Measurements from ENCODE around the gene PCDH12.
A peak's percentile ranks its signal among the peaks of the same experiment; 100 is the strongest.

PCDH12 gene

DNA sequence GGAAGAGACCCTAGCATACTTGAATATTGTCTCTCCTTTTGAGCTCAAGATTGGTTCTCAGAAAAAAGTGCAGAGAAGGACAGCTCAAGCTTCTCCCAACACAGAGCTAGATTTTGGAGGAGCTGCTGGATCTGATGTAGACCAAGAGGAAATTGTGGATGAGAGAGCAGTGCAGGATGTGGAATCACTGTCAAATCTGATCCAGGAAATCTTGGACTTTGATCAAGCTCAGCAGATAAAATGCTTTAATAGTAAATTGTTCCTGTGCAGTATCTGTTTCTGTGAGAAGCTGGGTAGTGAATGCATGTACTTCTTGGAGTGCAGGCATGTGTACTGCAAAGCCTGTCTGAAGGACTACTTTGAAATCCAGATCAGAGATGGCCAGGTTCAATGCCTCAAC, 20.4 kb upstream of the PCDH12 start:
- no peak overlapping the region for H3K4me3 ChIP-seq (ENCODE audit: low read length)
- TF ChIP-seq ZNF274 (IDR thresholded peaks at IDR 0.05; ENCODE audit: low read depth, low read length) = no peak

- H3K4me3 ChIP-seq (ENCODE audit: low read length) = no peak overlapping the region
- TF ChIP-seq ZNF274 (IDR thresholded peaks at IDR 0.05; ENCODE audit: low read depth, low read length) = no peak
These were observed 18.2 kb upstream of the PCDH12 start for GRCh38 chr5:141976176-141976575.

DNA sequence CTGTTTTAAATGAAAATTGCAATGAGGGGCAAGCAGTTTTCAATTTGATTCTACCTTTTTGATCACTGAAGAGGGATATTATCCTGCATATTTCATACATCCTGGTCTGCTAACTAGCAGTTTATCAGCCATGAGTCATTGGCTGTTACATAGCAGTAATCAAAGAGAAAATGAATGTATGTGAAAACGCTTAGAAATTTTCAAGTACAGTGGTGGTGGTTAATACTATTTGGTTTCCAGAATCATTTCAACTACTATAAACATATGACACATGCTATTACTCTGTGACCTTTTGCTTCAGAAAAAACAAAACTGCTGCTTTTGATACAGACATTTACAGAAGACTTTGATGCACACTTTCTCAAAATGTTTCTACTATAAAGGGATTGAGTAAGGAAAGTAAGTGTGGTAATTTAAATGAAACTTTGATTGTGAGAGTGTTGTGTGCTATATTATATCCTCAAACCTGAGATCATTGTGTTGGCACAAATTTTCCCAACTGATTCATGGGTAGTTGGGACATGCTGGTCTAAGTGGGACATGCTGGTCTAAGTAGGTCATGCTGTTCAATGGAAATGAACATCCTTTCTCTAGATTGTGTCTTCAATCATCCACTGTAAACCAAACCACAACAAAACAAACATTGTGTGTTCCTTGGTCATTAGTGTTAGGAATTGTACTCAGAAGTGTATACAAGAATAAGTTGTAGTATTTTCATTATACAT, 16.0 kb upstream of the PCDH12 start:
- no peak for TF ChIP-seq ZNF274 (IDR thresholded peaks at IDR 0.05; ENCODE audit: low read depth, low read length)
- no peak overlapping the region for H3K4me3 ChIP-seq (ENCODE audit: low read length)

GRCh38 chr5:141969783-141970771, 12.1 kb upstream of the PCDH12 start:
- H3K4me3 ChIP-seq (ENCODE audit: low read length) = peak overlapping the region; percentile 100
- no peak for TF ChIP-seq ZNF274 (IDR thresholded peaks at IDR 0.05; ENCODE audit: low read depth, low read length)

- TF ChIP-seq ZNF274 (IDR thresholded peaks at IDR 0.05; ENCODE audit: low read depth, low read length) = no peak
- peak within 1 kb of the TSS; percentile 100 for H3K4me3 ChIP-seq (ENCODE audit: low read length)
These were observed 11.1 kb upstream of the PCDH12 start, which contains the start of gene RNF14 for GRCh38 chr5:141968914-141969608. RNF14 (plus strand) TSS chr5:141969105; CDS start chr5:141973589, 4,484 bp downstream.

DNA sequence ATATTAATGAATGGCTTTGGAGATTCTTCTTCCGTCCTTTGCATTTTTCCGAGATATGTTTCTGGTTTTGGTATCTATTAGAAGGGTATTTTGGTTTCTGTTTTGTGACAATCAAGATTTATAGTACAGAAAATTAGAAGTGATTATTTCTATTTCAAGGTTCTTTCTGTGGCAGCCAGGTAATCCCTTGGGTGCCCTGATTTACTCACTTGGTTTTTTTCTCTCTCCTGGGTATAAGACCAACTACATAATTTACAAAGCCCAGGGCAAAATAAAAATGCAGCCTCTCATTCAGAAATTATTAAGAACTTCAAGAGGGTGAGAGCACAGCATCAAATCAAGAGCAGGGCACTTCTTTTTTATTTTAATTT, 8.9 kb upstream of the PCDH12 start:
- H3K4me3 ChIP-seq (ENCODE audit: low read length) = no peak overlapping the region
- TF ChIP-seq ZNF274 (IDR thresholded peaks at IDR 0.05; ENCODE audit: low read depth, low read length) = no peak

DNA sequence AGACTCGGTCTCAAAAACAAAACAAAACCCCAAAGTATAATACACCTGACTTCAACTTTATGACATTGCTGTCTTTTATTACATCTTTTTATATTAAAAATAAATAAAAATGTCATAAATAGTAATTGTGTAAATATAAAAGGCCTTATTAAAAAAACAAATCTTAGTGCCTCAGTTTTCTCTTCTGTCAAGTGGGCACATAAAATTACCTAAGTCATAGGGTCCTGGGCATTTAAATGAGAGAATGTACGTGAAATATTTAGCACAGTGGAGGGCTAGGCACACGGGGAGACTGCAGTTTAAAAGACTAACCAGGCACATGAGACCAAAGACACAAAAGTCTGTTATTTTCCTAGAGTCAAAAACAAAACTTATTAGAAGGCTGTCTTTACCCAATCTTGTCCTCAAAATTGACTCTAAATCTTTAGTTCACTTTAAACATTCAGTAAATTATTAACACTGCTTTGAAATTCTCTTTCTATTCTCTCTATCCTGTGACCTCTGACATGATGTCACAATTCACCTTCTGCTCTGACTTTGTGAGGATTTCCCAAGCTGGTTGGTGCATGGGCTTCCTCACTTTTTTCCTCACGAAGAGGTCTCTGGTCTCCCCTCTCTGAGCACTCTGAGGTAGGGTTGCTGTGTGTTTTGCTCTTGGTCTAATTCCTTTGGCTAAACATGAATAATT, 8.4 kb upstream of the PCDH12 start:
- no peak overlapping the region for H3K4me3 ChIP-seq (ENCODE audit: low read length)
- TF ChIP-seq ZNF274 (IDR thresholded peaks at IDR 0.05; ENCODE audit: low read depth, low read length) = no peak

DNA sequence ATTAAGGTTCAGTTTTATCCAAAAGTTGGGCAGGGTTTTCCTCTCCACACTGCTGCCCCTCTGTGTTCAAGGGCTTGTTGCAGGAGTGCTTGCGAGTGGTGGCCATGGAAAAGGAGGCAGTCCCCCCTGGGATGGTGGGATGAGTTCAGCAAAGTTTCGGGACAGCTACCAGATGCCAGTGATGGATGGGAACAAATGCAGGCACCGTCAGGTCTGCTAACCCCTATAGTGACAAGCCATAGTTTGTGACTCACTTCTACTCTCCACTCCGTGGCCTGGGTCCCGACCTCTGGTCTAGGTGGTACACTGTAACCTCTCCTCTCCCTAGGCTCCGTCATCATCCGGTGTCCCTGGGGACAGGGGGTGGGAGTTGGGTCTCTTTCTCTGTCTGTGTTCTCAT, 7.1 kb upstream of the PCDH12 start:
- H3K4me3 ChIP-seq (ENCODE audit: low read length) = no peak overlapping the region
- no peak for TF ChIP-seq ZNF274 (IDR thresholded peaks at IDR 0.05; ENCODE audit: low read depth, low read length)

GRCh38 chr5:141963701-141964100, 5.7 kb upstream of the PCDH12 start:
- no peak for TF ChIP-seq ZNF274 (IDR thresholded peaks at IDR 0.05; ENCODE audit: low read depth, low read length)
- no peak overlapping the region for H3K4me3 ChIP-seq (ENCODE audit: low read length)

- no peak for TF ChIP-seq ZNF274 (IDR thresholded peaks at IDR 0.05; ENCODE audit: low read depth, low read length)
- no peak overlapping the region for H3K4me3 ChIP-seq (ENCODE audit: low read length)
These were observed 3.5 kb upstream of the PCDH12 start for GRCh38 chr5:141961466-141961865.

DNA sequence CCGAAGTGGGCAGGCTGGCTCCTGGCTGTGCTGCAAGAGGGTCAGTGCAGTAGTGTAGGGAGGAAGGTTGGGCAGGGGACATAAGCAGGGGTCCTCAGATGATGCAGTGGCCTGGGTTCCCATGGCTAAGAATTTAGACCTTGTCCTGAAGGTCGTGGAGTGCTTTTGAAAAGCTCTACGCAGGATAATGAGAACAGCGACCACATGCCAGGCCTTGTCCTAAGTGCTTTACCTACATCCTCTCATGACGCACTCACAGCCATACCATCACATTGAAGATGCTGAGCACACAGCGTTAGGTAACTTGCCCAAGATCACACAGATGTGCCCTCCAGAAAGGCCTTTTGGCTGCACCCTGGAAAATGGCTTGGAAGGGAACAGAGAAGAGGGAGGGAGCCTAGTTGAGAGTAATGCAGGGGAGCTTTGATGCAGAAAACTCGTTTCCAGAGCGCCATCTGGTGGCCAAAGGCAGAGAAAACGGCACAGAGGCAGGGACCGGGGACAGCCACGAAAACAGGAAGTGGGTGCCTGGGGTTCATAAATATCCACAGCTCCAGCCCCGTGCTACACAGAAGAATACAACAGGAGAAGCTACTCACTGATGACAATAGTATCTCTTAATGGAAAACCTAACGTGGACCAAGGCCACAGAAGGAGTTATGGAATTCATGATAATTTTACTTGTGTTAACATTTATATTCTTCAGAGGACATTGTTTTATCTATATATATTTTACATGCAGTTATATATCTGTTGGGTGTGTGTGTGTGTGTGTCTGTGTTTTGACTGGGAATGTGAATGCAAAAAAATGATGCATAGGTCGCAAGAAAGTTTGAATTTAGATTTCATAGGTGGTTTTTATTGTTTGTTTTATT, 2.7 kb upstream of the PCDH12 start:
- TF ChIP-seq ZNF274 (IDR thresholded peaks at IDR 0.05; ENCODE audit: low read depth, low read length) = no peak
- H3K4me3 ChIP-seq (ENCODE audit: low read length) = no peak overlapping the region

DNA sequence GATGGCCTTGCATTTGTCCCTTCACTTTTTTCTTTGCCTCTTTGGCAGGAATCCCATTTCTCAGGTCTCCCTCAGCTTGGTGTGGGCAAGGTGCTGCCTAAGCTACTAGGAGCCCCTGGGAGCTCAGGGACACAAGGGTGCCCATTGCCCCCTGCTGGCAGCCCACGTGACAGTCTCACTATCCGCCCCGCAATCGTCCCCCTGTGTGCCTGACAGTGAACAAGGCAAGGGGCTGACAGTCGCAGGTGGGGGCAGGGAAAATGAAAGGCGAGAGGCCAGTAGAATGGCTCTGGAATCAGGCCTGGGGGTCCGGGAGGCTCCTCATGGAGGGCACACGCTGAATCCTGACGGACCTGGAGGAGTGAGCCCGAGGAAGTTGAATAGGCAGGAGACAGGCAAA, 2.0 kb upstream of the PCDH12 start:
- no peak overlapping the region for H3K4me3 ChIP-seq (ENCODE audit: low read length)
- no peak for TF ChIP-seq ZNF274 (IDR thresholded peaks at IDR 0.05; ENCODE audit: low read depth, low read length)

Data from GM08714 (cell line).